Measurements from ENCODE around the gene ELP5. TPM values are rescaled to one million over a fixed set of nuclear protein-coding genes. Genes with fewer than 3 reads are reported as not detected.

ELP5 gene
- total and polyA plus RNA-seq, 10 of the 15 experiments (the other 5 are each of a cell fraction or from before 2014, with no cell fraction given): 41.1 to 109 (median 77.5) TPM

DNA sequence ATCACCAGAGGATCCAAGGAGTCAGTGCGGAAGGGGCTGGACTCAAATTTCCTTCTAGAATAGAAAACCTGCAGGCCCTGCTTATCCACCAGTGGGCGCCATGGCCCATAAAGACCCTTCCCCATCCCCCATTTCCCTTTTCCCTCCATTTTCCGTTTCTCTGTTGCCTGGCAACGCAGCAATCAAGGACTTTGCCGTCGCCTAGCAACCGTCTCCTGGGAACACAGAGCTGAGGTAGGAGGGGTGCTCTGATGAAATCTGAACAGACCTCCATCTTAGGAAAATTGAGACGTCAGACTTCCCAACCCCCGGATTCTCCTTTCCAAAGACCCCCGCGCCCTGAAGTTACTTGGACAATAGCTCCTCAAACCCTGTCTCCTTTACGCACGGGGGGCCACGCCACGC lies 38.1 kb upstream of the ELP5 start (continued):
- TF ChIP-seq, protein P1, sequence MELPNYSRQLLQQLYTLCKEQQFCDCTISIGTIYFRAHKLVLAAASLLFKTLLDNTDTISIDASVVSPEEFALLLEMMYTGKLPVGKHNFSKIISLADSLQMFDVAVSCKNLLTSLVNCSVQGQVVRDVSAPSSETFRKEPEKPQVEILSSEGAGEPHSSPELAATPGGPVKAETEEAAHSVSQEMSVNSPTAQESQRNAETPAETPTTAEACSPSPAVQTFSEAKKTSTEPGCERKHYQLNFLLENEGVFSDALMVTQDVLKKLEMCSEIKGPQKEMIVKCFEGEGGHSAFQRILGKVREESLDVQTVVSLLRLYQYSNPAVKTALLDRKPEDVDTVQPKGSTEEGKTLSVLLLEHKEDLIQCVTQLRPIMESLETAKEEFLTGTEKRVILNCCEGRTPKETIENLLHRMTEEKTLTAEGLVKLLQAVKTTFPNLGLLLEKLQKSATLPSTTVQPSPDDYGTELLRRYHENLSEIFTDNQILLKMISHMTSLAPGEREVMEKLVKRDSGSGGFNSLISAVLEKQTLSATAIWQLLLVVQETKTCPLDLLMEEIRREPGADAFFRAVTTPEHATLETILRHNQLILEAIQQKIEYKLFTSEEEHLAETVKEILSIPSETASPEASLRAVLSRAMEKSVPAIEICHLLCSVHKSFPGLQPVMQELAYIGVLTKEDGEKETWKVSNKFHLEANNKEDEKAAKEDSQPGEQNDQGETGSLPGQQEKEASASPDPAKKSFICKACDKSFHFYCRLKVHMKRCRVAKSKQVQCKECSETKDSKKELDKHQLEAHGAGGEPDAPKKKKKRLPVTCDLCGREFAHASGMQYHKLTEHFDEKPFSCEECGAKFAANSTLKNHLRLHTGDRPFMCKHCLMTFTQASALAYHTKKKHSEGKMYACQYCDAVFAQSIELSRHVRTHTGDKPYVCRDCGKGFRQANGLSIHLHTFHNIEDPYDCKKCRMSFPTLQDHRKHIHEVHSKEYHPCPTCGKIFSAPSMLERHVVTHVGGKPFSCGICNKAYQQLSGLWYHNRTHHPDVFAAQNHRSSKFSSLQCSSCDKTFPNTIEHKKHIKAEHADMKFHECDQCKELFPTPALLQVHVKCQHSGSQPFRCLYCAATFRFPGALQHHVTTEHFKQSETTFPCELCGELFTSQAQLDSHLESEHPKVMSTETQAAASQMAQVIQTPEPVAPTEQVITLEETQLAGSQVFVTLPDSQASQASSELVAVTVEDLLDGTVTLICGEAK (IDR thresholded peaks at IDR 0.05; ENCODE audit: borderline replicate concordance): 0 out of 2 replicates have a peak, but pooled peaks have one; percentile 47
- TF ChIP-seq SMARCA5 (IDR thresholded peaks at IDR 0.05) (peak; percentile 81), NBN (IDR thresholded peaks at IDR 0.05) (0 out of 2 replicates have a peak, but pooled peaks have one; percentile 17), SIX5 (IDR thresholded peaks at IDR 0.05; ENCODE audit: low read depth, low read length, severe bottlenecking) (no peak), POU2F2 (IDR thresholded peaks at IDR 0.05; ENCODE audit: borderline replicate concordance, low read depth, low read length) (no peak), CREB1 (IDR thresholded peaks at IDR 0.05; ENCODE audit: low read depth) (no peak), HCFC1 (IDR thresholded peaks at IDR 0.05; ENCODE audit: low read length) (0 out of 2 replicates have a peak, but pooled peaks have one; percentile 10), POLR2A (IDR thresholded peaks at IDR 0.05; ENCODE audit: low read depth, low read length) (no peak), NR2F1 (conservative IDR thresholded peaks at IDR 0.05) (peak; percentile 80; the same call in 1 of the 2 replicates), NFYB (IDR thresholded peaks at IDR 0.05; ENCODE audit: insufficient read depth, low read depth, low read length) (no peak), MEF2B (IDR thresholded peaks at IDR 0.05; ENCODE audit: partially characterized antibody, poor library complexity, severe bottlenecking) (peak; percentile 68), YY1 (IDR thresholded peaks at IDR 0.05; ENCODE audit: low read depth, low read length) (peak; percentile 56; the same call in 1 of the 2 replicates), HDAC6 (IDR thresholded peaks at IDR 0.05; ENCODE audit: unreplicated experiment) (no peak), NR2C2 (IDR thresholded peaks at IDR 0.05; ENCODE audit: borderline replicate concordance, control insufficient read depth, insufficient read length, low read depth) (no peak), EP300 (IDR thresholded peaks at IDR 0.05; ENCODE audit: borderline replicate concordance in 1 of 2, control insufficient read depth in 1 of 2, low read depth in 2 of 2, low read length in 2 of 2) (no peak), IKZF2 (IDR thresholded peaks at IDR 0.05) (0 out of 4 replicates have a peak, but pooled peaks of 1 of the 2 experiments have one; percentile 6), LARP7 (IDR thresholded peaks at IDR 0.05) (peak; percentile 43; the same call in 1 of the 2 replicates), YBX1 (IDR thresholded peaks at IDR 0.05) (no peak)
- TF ChIP-seq, protein P2, sequence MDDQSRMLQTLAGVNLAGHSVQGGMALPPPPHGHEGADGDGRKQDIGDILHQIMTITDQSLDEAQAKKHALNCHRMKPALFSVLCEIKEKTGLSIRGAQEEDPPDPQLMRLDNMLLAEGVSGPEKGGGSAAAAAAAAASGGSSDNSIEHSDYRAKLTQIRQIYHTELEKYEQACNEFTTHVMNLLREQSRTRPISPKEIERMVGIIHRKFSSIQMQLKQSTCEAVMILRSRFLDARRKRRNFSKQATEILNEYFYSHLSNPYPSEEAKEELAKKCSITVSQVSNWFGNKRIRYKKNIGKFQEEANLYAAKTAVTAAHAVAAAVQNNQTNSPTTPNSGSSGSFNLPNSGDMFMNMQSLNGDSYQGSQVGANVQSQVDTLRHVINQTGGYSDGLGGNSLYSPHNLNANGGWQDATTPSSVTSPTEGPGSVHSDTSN (IDR thresholded peaks at IDR 0.05; ENCODE audit: insufficient replicate concordance, low read depth, low read length): no peak
- TF ChIP-seq, protein P3, sequence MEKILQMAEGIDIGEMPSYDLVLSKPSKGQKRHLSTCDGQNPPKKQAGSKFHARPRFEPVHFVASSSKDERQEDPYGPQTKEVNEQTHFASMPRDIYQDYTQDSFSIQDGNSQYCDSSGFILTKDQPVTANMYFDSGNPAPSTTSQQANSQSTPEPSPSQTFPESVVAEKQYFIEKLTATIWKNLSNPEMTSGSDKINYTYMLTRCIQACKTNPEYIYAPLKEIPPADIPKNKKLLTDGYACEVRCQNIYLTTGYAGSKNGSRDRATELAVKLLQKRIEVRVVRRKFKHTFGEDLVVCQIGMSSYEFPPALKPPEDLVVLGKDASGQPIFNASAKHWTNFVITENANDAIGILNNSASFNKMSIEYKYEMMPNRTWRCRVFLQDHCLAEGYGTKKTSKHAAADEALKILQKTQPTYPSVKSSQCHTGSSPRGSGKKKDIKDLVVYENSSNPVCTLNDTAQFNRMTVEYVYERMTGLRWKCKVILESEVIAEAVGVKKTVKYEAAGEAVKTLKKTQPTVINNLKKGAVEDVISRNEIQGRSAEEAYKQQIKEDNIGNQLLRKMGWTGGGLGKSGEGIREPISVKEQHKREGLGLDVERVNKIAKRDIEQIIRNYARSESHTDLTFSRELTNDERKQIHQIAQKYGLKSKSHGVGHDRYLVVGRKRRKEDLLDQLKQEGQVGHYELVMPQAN (conservative IDR thresholded peaks at IDR 0.05): 0 out of 2 replicates have a peak, but pooled peaks have one; percentile 31
- TF ChIP-seq, protein P4, sequence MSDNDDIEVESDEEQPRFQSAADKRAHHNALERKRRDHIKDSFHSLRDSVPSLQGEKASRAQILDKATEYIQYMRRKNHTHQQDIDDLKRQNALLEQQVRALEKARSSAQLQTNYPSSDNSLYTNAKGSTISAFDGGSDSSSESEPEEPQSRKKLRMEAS (IDR thresholded peaks at IDR 0.05; ENCODE audit: low read depth, low read length): no peak
- TF ChIP-seq, protein P5, sequence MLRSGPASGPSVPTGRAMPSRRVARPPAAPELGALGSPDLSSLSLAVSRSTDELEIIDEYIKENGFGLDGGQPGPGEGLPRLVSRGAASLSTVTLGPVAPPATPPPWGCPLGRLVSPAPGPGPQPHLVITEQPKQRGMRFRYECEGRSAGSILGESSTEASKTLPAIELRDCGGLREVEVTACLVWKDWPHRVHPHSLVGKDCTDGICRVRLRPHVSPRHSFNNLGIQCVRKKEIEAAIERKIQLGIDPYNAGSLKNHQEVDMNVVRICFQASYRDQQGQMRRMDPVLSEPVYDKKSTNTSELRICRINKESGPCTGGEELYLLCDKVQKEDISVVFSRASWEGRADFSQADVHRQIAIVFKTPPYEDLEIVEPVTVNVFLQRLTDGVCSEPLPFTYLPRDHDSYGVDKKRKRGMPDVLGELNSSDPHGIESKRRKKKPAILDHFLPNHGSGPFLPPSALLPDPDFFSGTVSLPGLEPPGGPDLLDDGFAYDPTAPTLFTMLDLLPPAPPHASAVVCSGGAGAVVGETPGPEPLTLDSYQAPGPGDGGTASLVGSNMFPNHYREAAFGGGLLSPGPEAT (IDR thresholded peaks at IDR 0.05; ENCODE audit: low read depth): no peak
